Measurements from ENCODE around the gene CCDC152.

The CCDC152 gene

GRCh38 chr5:42781584-42781983 lies 25.0 kb downstream of the CCDC152 start:
- no peak for DNase-seq (ENCODE audit: low read depth in 2 of 2)

GRCh38 chr5:42784132-42784531 lies 27.5 kb downstream of the CCDC152 start:
- no peak for DNase-seq (ENCODE audit: low read depth in 2 of 2)

- DNase-seq (ENCODE audit: low read depth in 2 of 2), result no peak
These were observed 29.1 kb downstream of the CCDC152 start for GRCh38 chr5:42785756-42786155.

GRCh38 chr5:42787073-42787472 lies 30.5 kb downstream of the CCDC152 start:
- no peak for DNase-seq (ENCODE audit: low read depth in 2 of 2)

GRCh38 chr5:42787845-42788244 lies 31.2 kb downstream of the CCDC152 start:
- DNase-seq (ENCODE audit: low read depth in 2 of 2), result no peak

- DNase-seq (ENCODE audit: low read depth in 2 of 2), result no peak
These were observed 34.5 kb downstream of the CCDC152 start for GRCh38 chr5:42791151-42791550.

GRCh38 chr5:42798284-42799240 lies 41.9 kb downstream of the CCDC152 start:
- DNase-seq (ENCODE audit: low read depth in 2 of 2), result no peak

- DNase-seq (ENCODE audit: low read depth in 2 of 2), result no peak
These were observed 42.6 kb downstream of the CCDC152 start for GRCh38 chr5:42799241-42799608.

- no peak for DNase-seq (ENCODE audit: low read depth in 2 of 2)
These were observed 43.1 kb downstream of the CCDC152 start for GRCh38 chr5:42799668-42800114.

- DNase-seq (ENCODE audit: low read depth in 2 of 2), result no peak
These were observed 44.2 kb downstream of the CCDC152 start for GRCh38 chr5:42800748-42801330.

GRCh38 chr5:42801516-42802166 lies 45.0 kb downstream of the CCDC152 start:
- DNase-seq (ENCODE audit: low read depth in 2 of 2), result no peak

GRCh38 chr5:42804717-42805339 lies 48.2 kb downstream of the CCDC152 start:
- DNase-seq (ENCODE audit: low read depth in 2 of 2), result no peak

- no peak for DNase-seq (ENCODE audit: low read depth in 2 of 2)
These were observed 49.5 kb downstream of the CCDC152 start for GRCh38 chr5:42806004-42806700.

- DNase-seq (ENCODE audit: low read depth in 2 of 2), result no peak
These were observed 50.2 kb downstream of the CCDC152 start for GRCh38 chr5:42806701-42807262.

GRCh38 chr5:42807722-42808447 lies 51.3 kb downstream of the CCDC152 start:
- no peak for DNase-seq (ENCODE audit: low read depth in 2 of 2)

GRCh38 chr5:42808888-42809611 lies 52.4 kb downstream of the CCDC152 start:
- no peak for DNase-seq (ENCODE audit: low read depth in 2 of 2)

- no peak for DNase-seq (ENCODE audit: low read depth in 2 of 2)
These were observed 54.4 kb downstream of the CCDC152 start for GRCh38 chr5:42810834-42811590.

GRCh38 chr5:42811591-42812446 lies 55.2 kb downstream of the CCDC152 start, which contains the start of gene SELENOP:
SELENOP (minus strand) TSS chr5:42811892; CDS start chr5:42808353, 3,539 bp downstream.
- DNase-seq (ENCODE audit: low read depth in 2 of 2), result no peak

Data from stimulated activated CD4-positive, alpha-beta T cell treated with anti-CD3 and anti-CD28 coated beads, Interleukin-15, amount 100 ng/mL, for 48 hours (primary cell).